ENCODE data around the gene NR2E1. TPM values are rescaled to one million over a fixed set of nuclear protein-coding genes. Genes with fewer than 3 reads are reported as not detected.

NR2E1 gene
- total and polyA plus RNA-seq, 2 experiments from 2014 or later: not detected

- no peaks in the 10 kb centered on the region for H3K79me2 ChIP-seq (replicated peaks; ENCODE audit: insufficient read depth)
- no peak overlapping the region for H2AFZ ChIP-seq
- H3K4me1 ChIP-seq (ENCODE audit: insufficient read depth): peaks cover 79% of the 10 kb centered on the region
- no peak overlapping the region for H3K27ac ChIP-seq (ENCODE audit: low read depth)
- H3K4me2 ChIP-seq: peak overlapping the region; percentile 90
- H3K4me3 ChIP-seq: peak overlapping the region; percentile 62
- H3F3A ChIP-seq (replicated peaks; ENCODE audit: low read depth): peaks cover 61% of the 10 kb centered on the region
- H3K27ac Mint-ChIP-seq: no peak overlapping the region
- peaks cover 33% of the 10 kb centered on the region for H4K20me1 ChIP-seq (replicated peaks; ENCODE audit: insufficient read depth)
- H3K36me3 ChIP-seq (ENCODE audit: insufficient read depth): no peaks in the 10 kb centered on the region; the same call in 1 of the 2 replicates
- DNase-seq (ENCODE audit: low spot score): peak; percentile 65
- peak overlapping the region; percentile 52 for H3K4me3 Mint-ChIP-seq
- no peaks in the 10 kb centered on the region; the same call in 2 of the 3 replicates for H3K9me3 Mint-ChIP-seq
- TF ChIP-seq ETS1 (IDR thresholded peaks at IDR 0.05) (no peak), CTCF (conservative IDR thresholded peaks at IDR 0.05; ENCODE audit: low read depth in 2 of 2) (no peak), JUNB (IDR thresholded peaks at IDR 0.05; ENCODE audit: unreplicated experiment) (no peak), CREB1 (CRISPR knock-in tag; IDR thresholded peaks at IDR 0.05; ENCODE audit: low read depth) (no peak), ZNF462 (CRISPR knock-in tag; IDR thresholded peaks at IDR 0.05) (no peak), EZH2 (IDR thresholded peaks at IDR 0.05; ENCODE audit: low read depth, unreplicated experiment) (peak; percentile 94), EZH2phosphoT487 (IDR thresholded peaks at IDR 0.05; ENCODE audit: unreplicated experiment) (peak; percentile 30), STAT1 (IDR thresholded peaks at IDR 0.05; ENCODE audit: unreplicated experiment) (no peak)
- TF ChIP-seq, protein P1, sequence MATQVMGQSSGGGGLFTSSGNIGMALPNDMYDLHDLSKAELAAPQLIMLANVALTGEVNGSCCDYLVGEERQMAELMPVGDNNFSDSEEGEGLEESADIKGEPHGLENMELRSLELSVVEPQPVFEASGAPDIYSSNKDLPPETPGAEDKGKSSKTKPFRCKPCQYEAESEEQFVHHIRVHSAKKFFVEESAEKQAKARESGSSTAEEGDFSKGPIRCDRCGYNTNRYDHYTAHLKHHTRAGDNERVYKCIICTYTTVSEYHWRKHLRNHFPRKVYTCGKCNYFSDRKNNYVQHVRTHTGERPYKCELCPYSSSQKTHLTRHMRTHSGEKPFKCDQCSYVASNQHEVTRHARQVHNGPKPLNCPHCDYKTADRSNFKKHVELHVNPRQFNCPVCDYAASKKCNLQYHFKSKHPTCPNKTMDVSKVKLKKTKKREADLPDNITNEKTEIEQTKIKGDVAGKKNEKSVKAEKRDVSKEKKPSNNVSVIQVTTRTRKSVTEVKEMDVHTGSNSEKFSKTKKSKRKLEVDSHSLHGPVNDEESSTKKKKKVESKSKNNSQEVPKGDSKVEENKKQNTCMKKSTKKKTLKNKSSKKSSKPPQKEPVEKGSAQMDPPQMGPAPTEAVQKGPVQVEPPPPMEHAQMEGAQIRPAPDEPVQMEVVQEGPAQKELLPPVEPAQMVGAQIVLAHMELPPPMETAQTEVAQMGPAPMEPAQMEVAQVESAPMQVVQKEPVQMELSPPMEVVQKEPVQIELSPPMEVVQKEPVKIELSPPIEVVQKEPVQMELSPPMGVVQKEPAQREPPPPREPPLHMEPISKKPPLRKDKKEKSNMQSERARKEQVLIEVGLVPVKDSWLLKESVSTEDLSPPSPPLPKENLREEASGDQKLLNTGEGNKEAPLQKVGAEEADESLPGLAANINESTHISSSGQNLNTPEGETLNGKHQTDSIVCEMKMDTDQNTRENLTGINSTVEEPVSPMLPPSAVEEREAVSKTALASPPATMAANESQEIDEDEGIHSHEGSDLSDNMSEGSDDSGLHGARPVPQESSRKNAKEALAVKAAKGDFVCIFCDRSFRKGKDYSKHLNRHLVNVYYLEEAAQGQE (IDR thresholded peaks at IDR 0.05; ENCODE audit: unreplicated experiment): no peak
- H3K27me3 ChIP-seq (ENCODE audit: insufficient read depth): peaks cover 100% of the 10 kb centered on the region
- no peaks in the 10 kb centered on the region for H3K36me3 Mint-ChIP-seq (ENCODE audit: low read depth)
- ATAC-seq: no peak
- H3K9me2 ChIP-seq (ENCODE audit: insufficient read depth): no peaks in the 10 kb centered on the region
- H3K27me3 Mint-ChIP-seq (ENCODE audit: insufficient read depth, low read depth, poor library complexity): peaks cover 99% of the 10 kb centered on the region
- H3K4me1 Mint-ChIP-seq: peaks cover 49% of the 10 kb centered on the region
Measured at GRCh38 chr6:108170332-108171290, 4.8 kb downstream of the NR2E1 start.
